ENCODE results near the gene NREP. TPM values are rescaled to one million over a fixed set of nuclear protein-coding genes. Genes with fewer than 3 reads are reported as not detected.

NREP gene
- total and polyA plus RNA-seq, 10 of the 15 experiments (the other 5 are each of a cell fraction or from before 2014, with no cell fraction given), result 20.6 to 117 (median 32.2) TPM

GRCh38 chr5:111728941-111729340, 28.1 kb downstream of the NREP start:
- Histone ChIP-seq H3K9me3 (replicated peaks; ENCODE audit: control insufficient read depth, insufficient read depth, low read length) (no peaks in the 10 kb centered on the region), H4K20me1 (ENCODE audit: control insufficient read depth, insufficient read depth) (no peaks in the 10 kb centered on the region), H3K4me3 (no peak overlapping the region), H3K4me1 (ENCODE audit: control insufficient read depth, insufficient read depth, low read length) (no peaks in the 10 kb centered on the region), H3K27ac (ENCODE audit: control insufficient read depth, insufficient read depth) (no peak overlapping the region), H3K27me3 (replicated peaks in 1 of 2; ENCODE audit: control insufficient read depth in 2 of 2, insufficient read depth in 2 of 2, low read length in 1 of 2) (no peaks in the 10 kb centered on the region), H3K36me3 (ENCODE audit: control insufficient read depth in 2 of 2, insufficient read depth in 2 of 2, low read length in 1 of 2) (peaks cover 0 to 5% of the 10 kb centered on the region in 2 experiments; a peak in 3 of 4 replicates), H2AFZ (ENCODE audit: control insufficient read depth, low read depth, low read length) (no peak overlapping the region), H3K9ac (ENCODE audit: control insufficient read depth, insufficient read depth, low read length) (no peak overlapping the region), H3K4me2 (ENCODE audit: control insufficient read depth, insufficient read depth) (no peak overlapping the region), H3K79me2 (ENCODE audit: control insufficient read depth, insufficient read depth, low read length) (no peaks in the 10 kb centered on the region)
- ChIA-PET RAD21 (ENCODE audit: unreplicated experiment) (no interaction called here), SMC1A (ENCODE audit: uncharacterized antibody, unreplicated experiment) (interaction anchor here (1.5 kb wide), 1 partner anchor 12 kb away, joined by 4 read pairs; no protein-coding TSS in a partner anchor), POLR2A (no interaction called here), CTCF (no interaction called here)
- 83% methylated on average over 3 of the region's 3 CpGs for WGBS (ENCODE audit: insufficient coverage, insufficient replicate concordance, low lambda C conversion rate, missing lambda C conversion rate)
- intact Hi-C loops (cut with micrococcal nuclease; ENCODE audit: unreplicated experiment) (no loop called here), in situ Hi-C loops (cut with MboI) (no loop called here)
- no TSS peak for BruUV-seq (replicated peaks)
- TF ChIP-seq SKIL (IDR thresholded peaks at IDR 0.05; ENCODE audit: low read depth, poor library complexity, severe bottlenecking) (no peak), E2F4 (IDR thresholded peaks at IDR 0.05; ENCODE audit: low read depth, low read length) (no peak), ZBTB11 (CRISPR knock-in tag; IDR thresholded peaks at IDR 0.05) (no peak), RB1 (IDR thresholded peaks at IDR 0.05; ENCODE audit: borderline replicate concordance) (no peak), FOS (IDR thresholded peaks at IDR 0.05; ENCODE audit: borderline replicate concordance, extremely low read depth, insufficient read length) (no peak), HDAC2 (IDR thresholded peaks at IDR 0.05) (no peak), ZBTB40 (IDR thresholded peaks at IDR 0.05; ENCODE audit: borderline replicate concordance) (no peak), BACH1 (IDR thresholded peaks at IDR 0.05; ENCODE audit: borderline replicate concordance) (no peak), GATAD2B (conservative IDR thresholded peaks at IDR 0.05; ENCODE audit: low read depth) (no peak), CHD2 (IDR thresholded peaks at IDR 0.05; ENCODE audit: borderline replicate concordance, low read depth, low read length) (no peak), CREM (IDR thresholded peaks at IDR 0.05; ENCODE audit: low read depth) (no peak)
- no peak for DNase-seq (ENCODE audit: low read depth, low spot score)
- FAIRE-seq, result no peak
- ATAC-seq, result no peak

Data from GM12878 (cell line).